Measurements from ENCODE around the gene PDCD7. TPM values are rescaled to one million over a fixed set of nuclear protein-coding genes. Genes with fewer than 3 reads are reported as not detected.
"Not testable (repeated sequence)": the region's sequence is repeated elsewhere in the genome, so short reads cannot be mapped to it uniquely, and the experiment has no call there.

PDCD7 gene
- total RNA-seq, 1 experiment from 2014 or later, result 19.7 TPM

GRCh38 chr15:65076486-65077290 is 56.9 kb downstream of the PDCD7 start, which contains the start of gene KBTBD13:
KBTBD13 (plus strand) TSS chr15:65076746; CDS start chr15:65076816, 70 bp downstream.
- CTCF ChIA-PET, result interaction anchor here (0.7 to 1.7 kb wide), 2 partner anchors 10 to 198 kb away, joined by 3 to 4 read pairs; no protein-coding TSS in a partner anchor
- H3K27ac ChIP-seq (ENCODE audit: low read length), result no peak within 1 kb of the TSS

GRCh38 chr15:65075607-65076395 is 57.8 kb downstream of the PDCD7 start:
- BruUV-seq (replicated peaks); ATAC-seq; H3K4me3 ChIP-seq (ENCODE audit: low read depth in 2 of 2, low read length in 2 of 2); H3K9me3 ChIP-seq (ENCODE audit: control insufficient read depth, insufficient read depth, low read depth, low read length); DNase-seq (ENCODE audit: low read depth, low spot score); CTCF ChIA-PET; H3K27me3 ChIP-seq (ENCODE audit: control insufficient read depth, insufficient read depth, low read length); H3K4me1 ChIP-seq (ENCODE audit: control insufficient read depth, insufficient read depth, low read length); H3K27ac ChIP-seq (ENCODE audit: low read length); H3K36me3 ChIP-seq (ENCODE audit: control insufficient read depth, insufficient read depth, low read length); in situ Hi-C loops (cut with HindIII; ENCODE audit: low pct_unique_long_range_greater_than_20kb, low sequenced_read_pairs): not testable (repeated sequence)
- intact Hi-C loops (cut with micrococcal nuclease; ENCODE audit: unreplicated experiment), result loop anchor here (1.0 kb wide), 1 partner anchor 8 kb away; no protein-coding TSS in a partner anchor
- POLR2A ChIA-PET, result interaction anchor here (0.6 kb wide), 1 partner anchor 20 kb away, joined by 4 read pairs; no protein-coding TSS in a partner anchor

More at GRCh38 chr15:65076486-65077290, 56.9 kb downstream of the PDCD7 start, which contains the start of gene KBTBD13:
- TF ChIP-seq POLR2AphosphoS5 (IDR thresholded peaks at IDR 0.05; ENCODE audit: low read depth, low read length) (no peak), SIN3A (IDR thresholded peaks at IDR 0.05; ENCODE audit: borderline replicate concordance, insufficient read depth, low read depth, low read length) (no peak), CTCF (IDR thresholded peaks at IDR 0.05) (no peak), TCF7L2 (IDR thresholded peaks at IDR 0.05; ENCODE audit: low read depth, low read length) (no peak), REST (IDR thresholded peaks at IDR 0.05; ENCODE audit: insufficient read depth in 1 of 2, low read depth in 2 of 2, low read length in 1 of 2) (no peak)
- Histone ChIP-seq H3K4me1 (ENCODE audit: control insufficient read depth, insufficient read depth, low read length) (no peaks in the 10 kb centered on the region; the same call in 1 of the 2 replicates), H3K4me3 (ENCODE audit: low read depth in 2 of 2, low read length in 2 of 2) (no peak within 1 kb of the TSS), H3K36me3 (ENCODE audit: control insufficient read depth, insufficient read depth, low read length) (no peaks in the 10 kb centered on the region), H3K9me3 (ENCODE audit: control insufficient read depth, insufficient read depth, low read depth, low read length) (no peaks in the 10 kb centered on the region), H3K27me3 (ENCODE audit: control insufficient read depth, insufficient read depth, low read length) (no peaks in the 10 kb centered on the region; the same call in 1 of the 2 replicates)
- no peak for ATAC-seq
- in situ Hi-C loops (cut with HindIII; ENCODE audit: low pct_unique_long_range_greater_than_20kb, low sequenced_read_pairs), result no loop called here
- intact Hi-C loops (cut with micrococcal nuclease; ENCODE audit: unreplicated experiment), result loop anchor here (1.0 kb wide), 1 partner anchor 8 kb away; no protein-coding TSS in a partner anchor
- POLR2A ChIA-PET, result no interaction called here
- BruUV-seq (replicated peaks), result no TSS peak
- no peak for DNase-seq (ENCODE audit: low read depth, low spot score)

- H3K9me3 ChIP-seq (ENCODE audit: control insufficient read depth, insufficient read depth, low read depth, low read length); intact Hi-C loops (cut with micrococcal nuclease; ENCODE audit: unreplicated experiment); CTCF ChIA-PET; H3K27me3 ChIP-seq (ENCODE audit: control insufficient read depth, insufficient read depth, low read length); H3K36me3 ChIP-seq (ENCODE audit: control insufficient read depth, insufficient read depth, low read length); BruUV-seq (replicated peaks); in situ Hi-C loops (cut with HindIII; ENCODE audit: low pct_unique_long_range_greater_than_20kb, low sequenced_read_pairs); POLR2A ChIA-PET; H3K4me1 ChIP-seq (ENCODE audit: control insufficient read depth, insufficient read depth, low read length); DNase-seq (ENCODE audit: low read depth, low spot score); ATAC-seq; H3K27ac ChIP-seq (ENCODE audit: low read length); H3K4me3 ChIP-seq (ENCODE audit: low read depth in 2 of 2, low read length in 2 of 2): not testable (repeated sequence)
Measured at GRCh38 chr15:65074946-65075345, 58.7 kb downstream of the PDCD7 start.

Measured in Panc1 (cell line).